Hematopoietic multipotent progenitor cell treated with erythropoietin and hydrocortisone succinate and interleukin-3 and kit ligand, for 15 days (in vitro differentiated cells): ENCODE measurements around the gene FCER1G.

ENCODE experiments used
- DNase-seq: peaks from one replicate; pipeline ENCODE4 v3.0.0-alpha.2; 2015; ENCODE audit warnings: low spot score

Gene FCER1G

GRCh38 chr1:161266202-161266601 lies 51.1 kb downstream of the FCER1G start:
- no peak for DNase-seq

GRCh38 chr1:161266836-161267235 lies 51.7 kb downstream of the FCER1G start:
- DNase-seq = no peak

GRCh38 chr1:161267321-161267720 lies 52.2 kb downstream of the FCER1G start:
- no peak for DNase-seq
